Measurements from ENCODE around the gene GSG1L. TPM values are rescaled to one million over a fixed set of nuclear protein-coding genes. Genes with fewer than 3 reads are reported as not detected.

GSG1L gene
- total and polyA plus RNA-seq, 12 donors: 0.11 TPM; not detected in 11

DNA sequence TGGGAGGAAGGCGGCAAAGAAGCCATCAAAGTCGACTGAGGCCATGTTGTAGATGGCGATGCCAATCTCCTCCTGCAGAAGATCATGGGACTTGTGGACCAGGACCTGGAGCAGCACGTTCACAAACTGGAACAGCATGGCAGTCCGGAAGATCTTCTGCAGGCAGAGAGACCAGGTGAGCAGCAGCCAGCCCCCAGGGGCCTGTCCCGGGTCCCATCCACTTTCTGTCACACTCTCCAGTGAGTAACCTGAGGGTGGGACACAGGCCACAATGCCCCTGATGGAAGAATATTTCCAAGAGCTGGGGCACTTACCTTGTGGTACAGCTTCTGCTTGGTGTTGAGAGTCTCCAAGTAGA is 38.0 kb upstream of the GSG1L start:
- no peaks in the 10 kb centered on the region for H3K4me1 ChIP-seq (replicated peaks in 1 of 2)
- H3K27me3 ChIP-seq: no peaks in the 10 kb centered on the region
- H3K9me3 ChIP-seq (replicated peaks in 1 of 3): no peaks in the 10 kb centered on the region
- TF ChIP-seq, protein P1, sequence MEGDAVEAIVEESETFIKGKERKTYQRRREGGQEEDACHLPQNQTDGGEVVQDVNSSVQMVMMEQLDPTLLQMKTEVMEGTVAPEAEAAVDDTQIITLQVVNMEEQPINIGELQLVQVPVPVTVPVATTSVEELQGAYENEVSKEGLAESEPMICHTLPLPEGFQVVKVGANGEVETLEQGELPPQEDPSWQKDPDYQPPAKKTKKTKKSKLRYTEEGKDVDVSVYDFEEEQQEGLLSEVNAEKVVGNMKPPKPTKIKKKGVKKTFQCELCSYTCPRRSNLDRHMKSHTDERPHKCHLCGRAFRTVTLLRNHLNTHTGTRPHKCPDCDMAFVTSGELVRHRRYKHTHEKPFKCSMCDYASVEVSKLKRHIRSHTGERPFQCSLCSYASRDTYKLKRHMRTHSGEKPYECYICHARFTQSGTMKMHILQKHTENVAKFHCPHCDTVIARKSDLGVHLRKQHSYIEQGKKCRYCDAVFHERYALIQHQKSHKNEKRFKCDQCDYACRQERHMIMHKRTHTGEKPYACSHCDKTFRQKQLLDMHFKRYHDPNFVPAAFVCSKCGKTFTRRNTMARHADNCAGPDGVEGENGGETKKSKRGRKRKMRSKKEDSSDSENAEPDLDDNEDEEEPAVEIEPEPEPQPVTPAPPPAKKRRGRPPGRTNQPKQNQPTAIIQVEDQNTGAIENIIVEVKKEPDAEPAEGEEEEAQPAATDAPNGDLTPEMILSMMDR (IDR thresholded peaks at IDR 0.05): no peak
- no peak for TF ChIP-seq POLR2A (IDR thresholded peaks at IDR 0.05)
- intact Hi-C loops (cut with DNase I): no loop called here
- no peak overlapping the region for H3K27ac ChIP-seq
- DNase-seq: peak in 1 of 7 donors; percentile 3
- no peak overlapping the region for H3K4me3 ChIP-seq
- 96 to 97% (median 97%) methylated on average over 6 of the region's 6 CpGs for WGBS, 4 donors
- peaks cover 0 to 91% of the 10 kb centered on the region in 2 donors for H3K36me3 ChIP-seq (replicated peaks in 1 of 2)

DNA sequence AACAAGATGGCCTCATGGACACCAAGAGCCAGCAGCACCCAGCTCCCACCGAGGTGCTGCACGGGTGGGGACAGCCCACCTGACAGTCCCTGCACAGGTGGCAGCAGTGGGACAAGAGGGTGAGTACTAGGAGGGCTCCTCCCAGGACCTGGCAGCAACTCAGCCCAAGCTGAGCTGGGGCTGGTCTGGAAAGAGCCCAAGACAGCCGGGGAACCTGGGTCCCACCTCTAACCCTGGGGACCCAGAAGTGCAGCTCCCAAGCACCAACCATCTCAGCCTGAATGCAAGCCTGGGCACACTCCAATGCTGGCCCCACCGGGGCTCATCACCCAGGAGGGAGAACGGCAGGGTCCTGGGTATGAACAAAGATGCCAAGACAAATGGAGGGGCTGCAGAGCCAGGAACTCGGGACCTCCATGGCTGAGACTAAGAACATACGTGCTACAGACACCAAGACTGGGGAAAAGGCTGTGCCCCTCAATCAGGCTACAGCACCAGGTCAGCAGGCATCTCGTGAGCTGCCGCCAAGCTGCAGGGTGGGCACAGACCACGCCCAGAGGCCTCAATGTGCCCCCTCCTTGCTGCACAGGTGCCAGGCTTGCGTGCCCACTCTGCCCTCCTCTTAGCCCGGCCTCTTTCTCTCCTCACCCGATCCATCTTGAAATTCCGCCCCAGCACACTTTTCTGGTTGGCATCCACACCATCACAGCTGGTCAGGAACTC is 37.5 kb upstream of the GSG1L start:
- no peak for DNase-seq

DNA sequence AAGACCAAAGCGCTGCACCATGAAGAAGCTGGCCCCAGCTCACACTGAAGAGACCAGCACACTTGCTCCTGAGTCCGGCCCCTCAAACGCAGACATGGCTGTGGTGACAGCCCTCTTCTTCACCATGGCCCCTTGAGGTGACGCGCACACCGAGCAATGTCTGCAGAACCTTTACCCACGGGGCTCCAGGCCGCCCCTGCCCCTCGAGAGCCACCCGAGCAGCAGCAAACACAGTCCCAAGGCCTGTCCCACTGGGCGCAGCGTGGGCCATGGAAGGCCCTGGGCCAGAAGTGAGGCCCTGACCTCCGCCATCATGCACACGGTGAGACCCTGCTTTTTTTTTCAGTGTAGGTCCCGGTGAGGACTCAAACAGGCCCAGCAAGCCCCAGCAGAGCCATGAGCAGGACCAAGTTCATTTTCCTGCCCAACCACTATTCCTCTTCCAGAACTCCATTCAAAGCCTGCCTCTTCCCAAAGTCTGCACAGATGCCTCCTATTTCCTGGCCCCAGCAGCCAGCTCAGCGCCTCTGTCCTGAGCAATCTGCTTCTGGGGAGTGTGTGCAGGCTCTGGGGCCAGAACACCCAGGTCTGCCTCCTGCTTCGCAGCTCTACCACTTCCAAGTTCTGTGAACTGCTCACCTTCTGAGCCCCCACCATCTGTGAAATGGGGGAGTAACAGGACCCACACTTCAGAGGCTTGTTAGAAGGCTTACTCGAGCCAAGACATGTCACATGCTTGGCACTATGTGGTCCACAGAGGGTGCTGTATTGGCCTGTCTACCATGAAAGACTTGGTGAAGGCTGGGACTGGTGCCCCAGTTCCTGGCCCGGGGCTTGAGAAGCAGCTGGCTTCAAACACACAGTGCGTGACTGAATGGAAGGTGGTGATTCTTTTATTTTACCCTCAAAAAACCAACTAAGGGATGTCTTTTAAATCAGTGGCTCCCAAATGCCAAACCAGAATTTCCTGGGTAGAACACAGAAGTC is 35.7 kb upstream of the GSG1L start:
- Histone ChIP-seq H3K27me3 (no peaks in the 10 kb centered on the region), H3K36me3 (replicated peaks in 1 of 2) (peaks cover 0 to 68% of the 10 kb centered on the region in 2 donors), H3K4me3 (no peak overlapping the region), H3K4me1 (replicated peaks in 1 of 2) (no peaks in the 10 kb centered on the region), H3K9me3 (replicated peaks in 1 of 3) (no peaks in the 10 kb centered on the region), H3K27ac (no peak overlapping the region)
- intact Hi-C loops (cut with DNase I): no loop called here
- DNase-seq: no peak
- no peak for TF ChIP-seq POLR2A (IDR thresholded peaks at IDR 0.05)
- TF ChIP-seq, protein P1 (IDR thresholded peaks at IDR 0.05): no peak
- 94 to 97% (median 94%) methylated on average over 14 to 20 of the region's 20 CpGs for WGBS, 4 donors

More for the DNA sequence above, 37.5 kb upstream of the GSG1L start:
- Histone ChIP-seq H3K36me3 (replicated peaks in 1 of 2) (peaks cover 0 to 86% of the 10 kb centered on the region in 2 donors), H3K27ac (no peak overlapping the region), H3K4me3 (no peak overlapping the region), H3K27me3 (no peaks in the 10 kb centered on the region), H3K4me1 (replicated peaks in 1 of 2) (no peaks in the 10 kb centered on the region), H3K9me3 (replicated peaks in 1 of 3) (no peaks in the 10 kb centered on the region)
- WGBS, 4 donors: 93 to 96% (median 94%) methylated on average over 9 to 14 of the region's 14 CpGs
- no peak for TF ChIP-seq POLR2A (IDR thresholded peaks at IDR 0.05)
- TF ChIP-seq, protein P1 (IDR thresholded peaks at IDR 0.05): no peak
- intact Hi-C loops (cut with DNase I): no loop called here

Data from adrenal gland (tissue), 12 donors.